ENCODE measurements around the gene SASS6.
A peak's percentile ranks its signal among the peaks of the same experiment; 100 is the strongest.

SASS6 gene

GRCh38 chr1:100115524-100115923, 17.2 kb downstream of the SASS6 start:
- H3K4me3 ChIP-seq (replicated peaks; ENCODE audit: low read depth, low read length), result no peak overlapping the region
- TF ChIP-seq CTCF (IDR thresholded peaks at IDR 0.05; ENCODE audit: low read length, missing control alignments), result no peak
- DNase-seq (ENCODE audit: low read depth), result no peak

- no peak for DNase-seq (ENCODE audit: low read depth)
- no peak for TF ChIP-seq CTCF (IDR thresholded peaks at IDR 0.05; ENCODE audit: low read length, missing control alignments)
- no peak overlapping the region for H3K4me3 ChIP-seq (replicated peaks; ENCODE audit: low read depth, low read length)
Measured at GRCh38 chr1:100109554-100110066, 23.1 kb downstream of the SASS6 start.

- no peak for DNase-seq (ENCODE audit: low read depth)
- no peak overlapping the region for H3K4me3 ChIP-seq (replicated peaks; ENCODE audit: low read depth, low read length)
- TF ChIP-seq CTCF (IDR thresholded peaks at IDR 0.05; ENCODE audit: low read length, missing control alignments), result no peak
Measured at GRCh38 chr1:100107696-100108095, 25.0 kb downstream of the SASS6 start.

GRCh38 chr1:100101564-100101963, 31.2 kb downstream of the SASS6 start:
- no peak for TF ChIP-seq CTCF (IDR thresholded peaks at IDR 0.05; ENCODE audit: low read length, missing control alignments)
- no peak for DNase-seq (ENCODE audit: low read depth)
- no peak overlapping the region for H3K4me3 ChIP-seq (replicated peaks; ENCODE audit: low read depth, low read length)

GRCh38 chr1:100100202-100100601, 32.5 kb downstream of the SASS6 start:
- TF ChIP-seq CTCF (IDR thresholded peaks at IDR 0.05; ENCODE audit: low read length, missing control alignments), result no peak
- no peak overlapping the region for H3K4me3 ChIP-seq (replicated peaks; ENCODE audit: low read depth, low read length)
- peak; percentile 75 for DNase-seq (ENCODE audit: low read depth)

- H3K4me3 ChIP-seq (replicated peaks; ENCODE audit: low read depth, low read length), result no peak overlapping the region
- no peak for TF ChIP-seq CTCF (IDR thresholded peaks at IDR 0.05; ENCODE audit: low read length, missing control alignments)
- no peak for DNase-seq (ENCODE audit: low read depth)
Measured at GRCh38 chr1:100090471-100090870, 42.3 kb downstream of the SASS6 start.

GRCh38 chr1:100089082-100089481, 43.6 kb downstream of the SASS6 start:
- DNase-seq (ENCODE audit: low read depth), result no peak
- TF ChIP-seq CTCF (IDR thresholded peaks at IDR 0.05; ENCODE audit: low read length, missing control alignments), result no peak
- no peak overlapping the region for H3K4me3 ChIP-seq (replicated peaks; ENCODE audit: low read depth, low read length)

Measured in fibroblast of pulmonary artery (primary cell).